ENCODE results near the gene PGS1. TPM values are rescaled to one million over a fixed set of nuclear protein-coding genes. Genes with fewer than 3 reads are reported as not detected.

Gene PGS1
- total RNA-seq, 1 experiment from 2014 or later = 64.1 TPM

GRCh38 chr17:78446833-78447232 lies 68.4 kb downstream of the PGS1 start:
- Histone ChIP-seq H3K4me3 (no peak overlapping the region), H3K4me1 (replicated peaks) (no peaks in the 10 kb centered on the region), H3K27ac (no peak overlapping the region), H3K36me3 (no peaks in the 10 kb centered on the region), H3K27me3 (replicated peaks) (no peaks in the 10 kb centered on the region), H3K9me3 (replicated peaks) (peaks cover 6% of the 10 kb centered on the region; the same call in 1 of the 2 replicates)
- DNase-seq (ENCODE audit: low read depth in 1 of 2, low spot score in 2 of 2) = no peak

- Histone ChIP-seq H3K27me3 (replicated peaks) (peaks cover 3% of the 10 kb centered on the region; the same call in 1 of the 2 replicates), H3K27ac (no peak overlapping the region), H3K4me3 (no peak overlapping the region), H3K9me3 (replicated peaks) (peaks cover 6% of the 10 kb centered on the region; the same call in 1 of the 2 replicates), H3K36me3 (no peaks in the 10 kb centered on the region), H3K4me1 (replicated peaks) (no peaks in the 10 kb centered on the region)
- DNase-seq (ENCODE audit: low read depth in 1 of 2, low spot score in 2 of 2) = no peak
Observed at GRCh38 chr17:78448356-78448993, 70.0 kb downstream of the PGS1 start.

GRCh38 chr17:78449983-78450595 lies 71.6 kb downstream of the PGS1 start:
- peaks cover 3% of the 10 kb centered on the region; the same call in 1 of the 2 replicates for H3K27me3 ChIP-seq (replicated peaks)

GRCh38 chr17:78450696-78451345 lies 72.4 kb downstream of the PGS1 start:
- no peaks in the 10 kb centered on the region for H3K4me1 ChIP-seq (replicated peaks)
- DNase-seq (ENCODE audit: low read depth in 1 of 2, low spot score in 2 of 2) = no peak
- peaks cover 6% of the 10 kb centered on the region; the same call in 1 of the 2 replicates for H3K9me3 ChIP-seq (replicated peaks)
- no peaks in the 10 kb centered on the region for H3K36me3 ChIP-seq
- H3K27ac ChIP-seq = no peak overlapping the region
- H3K27me3 ChIP-seq (replicated peaks) = peaks cover 3% of the 10 kb centered on the region; the same call in 1 of the 2 replicates
- H3K4me3 ChIP-seq = no peak overlapping the region

More at GRCh38 chr17:78449983-78450595, 71.6 kb downstream of the PGS1 start:
- no peak for DNase-seq (ENCODE audit: low read depth in 1 of 2, low spot score in 2 of 2)
- Histone ChIP-seq H3K4me1 (replicated peaks) (no peaks in the 10 kb centered on the region), H3K27ac (no peak overlapping the region), H3K36me3 (no peaks in the 10 kb centered on the region), H3K4me3 (no peak overlapping the region), H3K9me3 (replicated peaks) (peaks cover 6% of the 10 kb centered on the region; the same call in 1 of the 2 replicates)

GRCh38 chr17:78451753-78452152 lies 73.3 kb downstream of the PGS1 start:
- Histone ChIP-seq H3K4me1 (replicated peaks) (no peaks in the 10 kb centered on the region), H3K27me3 (replicated peaks) (peaks cover 3% of the 10 kb centered on the region; the same call in 1 of the 2 replicates), H3K36me3 (no peaks in the 10 kb centered on the region), H3K9me3 (replicated peaks) (peaks cover 6% of the 10 kb centered on the region; the same call in 1 of the 2 replicates), H3K27ac (no peak overlapping the region), H3K4me3 (no peak overlapping the region)
- no peak for DNase-seq (ENCODE audit: low read depth in 1 of 2, low spot score in 2 of 2)

- Histone ChIP-seq H3K4me1 (replicated peaks) (no peaks in the 10 kb centered on the region), H3K36me3 (no peaks in the 10 kb centered on the region), H3K9me3 (replicated peaks) (peaks cover 1% of the 10 kb centered on the region; the same call in 1 of the 2 replicates), H3K27me3 (replicated peaks) (peaks cover 3% of the 10 kb centered on the region; the same call in 1 of the 2 replicates), H3K27ac (no peak overlapping the region), H3K4me3 (no peak overlapping the region)
- DNase-seq (ENCODE audit: low read depth in 1 of 2, low spot score in 2 of 2) = no peak
Observed at GRCh38 chr17:78454346-78454745, 75.9 kb downstream of the PGS1 start.

- DNase-seq (ENCODE audit: low read depth in 1 of 2, low spot score in 2 of 2) = no peak
- no peaks in the 10 kb centered on the region for H3K9me3 ChIP-seq (replicated peaks)
- H3K36me3 ChIP-seq = no peaks in the 10 kb centered on the region
- H3K4me3 ChIP-seq = no peak overlapping the region
- no peak overlapping the region for H3K27ac ChIP-seq
- H3K4me1 ChIP-seq (replicated peaks) = no peaks in the 10 kb centered on the region
- peaks cover 4% of the 10 kb centered on the region; the same call in 1 of the 2 replicates for H3K27me3 ChIP-seq (replicated peaks)
Observed at GRCh38 chr17:78458091-78458490, 79.6 kb downstream of the PGS1 start.

- Histone ChIP-seq H3K27me3 (replicated peaks) (peaks cover 4% of the 10 kb centered on the region; the same call in 1 of the 2 replicates), H3K9me3 (replicated peaks) (no peaks in the 10 kb centered on the region), H3K27ac (no peak overlapping the region), H3K4me1 (replicated peaks) (no peaks in the 10 kb centered on the region), H3K36me3 (no peaks in the 10 kb centered on the region), H3K4me3 (no peak overlapping the region)
- DNase-seq (ENCODE audit: low read depth in 1 of 2, low spot score in 2 of 2) = no peak
Observed at GRCh38 chr17:78458736-78459335, 80.4 kb downstream of the PGS1 start.

GRCh38 chr17:78459696-78460095 lies 81.2 kb downstream of the PGS1 start:
- no peaks in the 10 kb centered on the region for H3K36me3 ChIP-seq

GRCh38 chr17:78460176-78460675 lies 81.8 kb downstream of the PGS1 start:
- no peaks in the 10 kb centered on the region for H3K9me3 ChIP-seq (replicated peaks)
- no peaks in the 10 kb centered on the region for H3K36me3 ChIP-seq
- no peak overlapping the region for H3K27ac ChIP-seq
- no peak overlapping the region for H3K4me3 ChIP-seq
- H3K4me1 ChIP-seq (replicated peaks) = no peaks in the 10 kb centered on the region
- DNase-seq (ENCODE audit: low read depth in 1 of 2, low spot score in 2 of 2) = no peak
- H3K27me3 ChIP-seq (replicated peaks) = peaks cover 4% of the 10 kb centered on the region; the same call in 1 of the 2 replicates

More at GRCh38 chr17:78459696-78460095, 81.2 kb downstream of the PGS1 start:
- H3K27me3 ChIP-seq (replicated peaks) = peaks cover 4% of the 10 kb centered on the region; the same call in 1 of the 2 replicates
- H3K4me3 ChIP-seq = no peak overlapping the region
- H3K9me3 ChIP-seq (replicated peaks) = no peaks in the 10 kb centered on the region
- no peak overlapping the region for H3K27ac ChIP-seq
- no peak for DNase-seq (ENCODE audit: low read depth in 1 of 2, low spot score in 2 of 2)
- H3K4me1 ChIP-seq (replicated peaks) = no peaks in the 10 kb centered on the region

- Histone ChIP-seq H3K36me3 (no peaks in the 10 kb centered on the region), H3K27ac (no peak overlapping the region), H3K4me1 (replicated peaks) (no peaks in the 10 kb centered on the region), H3K9me3 (replicated peaks) (no peaks in the 10 kb centered on the region), H3K4me3 (no peak overlapping the region), H3K27me3 (replicated peaks) (peaks cover 4% of the 10 kb centered on the region; the same call in 1 of the 2 replicates)
- no peak for DNase-seq (ENCODE audit: low read depth in 1 of 2, low spot score in 2 of 2)
Observed at GRCh38 chr17:78460951-78461798, 82.7 kb downstream of the PGS1 start.

GRCh38 chr17:78461799-78462053 lies 83.3 kb downstream of the PGS1 start:
- Histone ChIP-seq H3K36me3 (no peaks in the 10 kb centered on the region), H3K27ac (no peak overlapping the region), H3K9me3 (replicated peaks) (no peaks in the 10 kb centered on the region), H3K4me3 (no peak overlapping the region), H3K27me3 (replicated peaks) (peaks cover 4% of the 10 kb centered on the region; the same call in 1 of the 2 replicates), H3K4me1 (replicated peaks) (no peaks in the 10 kb centered on the region)
- DNase-seq (ENCODE audit: low read depth in 1 of 2, low spot score in 2 of 2) = no peak

- peaks cover 4% of the 10 kb centered on the region; the same call in 1 of the 2 replicates for H3K27me3 ChIP-seq (replicated peaks)
- H3K27ac ChIP-seq = no peak overlapping the region
- no peaks in the 10 kb centered on the region for H3K4me1 ChIP-seq (replicated peaks)
- no peak overlapping the region for H3K4me3 ChIP-seq
- DNase-seq (ENCODE audit: low read depth in 1 of 2, low spot score in 2 of 2) = no peak
- no peaks in the 10 kb centered on the region for H3K36me3 ChIP-seq
- H3K9me3 ChIP-seq (replicated peaks) = no peaks in the 10 kb centered on the region
Observed at GRCh38 chr17:78462148-78462547, 83.7 kb downstream of the PGS1 start.
